ENCODE data around the gene TGM3.

Gene TGM3

DNA sequence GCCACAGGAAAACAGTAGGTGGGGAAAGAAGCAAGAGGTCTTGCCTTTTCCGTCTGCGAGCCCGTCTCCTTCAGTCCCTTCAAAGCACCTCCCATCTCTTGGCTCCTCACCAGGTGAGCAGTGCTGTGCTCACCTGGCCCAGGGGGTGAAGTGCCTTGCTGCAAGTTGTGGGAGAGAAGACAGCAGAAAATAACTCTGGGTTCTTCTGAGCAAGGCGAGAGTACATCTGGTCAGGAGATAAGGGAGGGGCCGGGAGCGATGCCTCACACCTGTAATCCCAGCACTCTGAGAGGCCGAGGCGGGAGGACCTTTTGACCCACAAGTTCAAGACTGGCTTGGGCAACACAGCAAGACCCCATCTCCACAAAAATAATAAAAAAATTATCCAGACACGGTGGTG lies 35.6 kb upstream of the TGM3 start:
- no peak for TF ChIP-seq POLR2AphosphoS5 (IDR thresholded peaks at IDR 0.05; ENCODE audit: low read depth, low read length)
- TF ChIP-seq, protein P1, sequence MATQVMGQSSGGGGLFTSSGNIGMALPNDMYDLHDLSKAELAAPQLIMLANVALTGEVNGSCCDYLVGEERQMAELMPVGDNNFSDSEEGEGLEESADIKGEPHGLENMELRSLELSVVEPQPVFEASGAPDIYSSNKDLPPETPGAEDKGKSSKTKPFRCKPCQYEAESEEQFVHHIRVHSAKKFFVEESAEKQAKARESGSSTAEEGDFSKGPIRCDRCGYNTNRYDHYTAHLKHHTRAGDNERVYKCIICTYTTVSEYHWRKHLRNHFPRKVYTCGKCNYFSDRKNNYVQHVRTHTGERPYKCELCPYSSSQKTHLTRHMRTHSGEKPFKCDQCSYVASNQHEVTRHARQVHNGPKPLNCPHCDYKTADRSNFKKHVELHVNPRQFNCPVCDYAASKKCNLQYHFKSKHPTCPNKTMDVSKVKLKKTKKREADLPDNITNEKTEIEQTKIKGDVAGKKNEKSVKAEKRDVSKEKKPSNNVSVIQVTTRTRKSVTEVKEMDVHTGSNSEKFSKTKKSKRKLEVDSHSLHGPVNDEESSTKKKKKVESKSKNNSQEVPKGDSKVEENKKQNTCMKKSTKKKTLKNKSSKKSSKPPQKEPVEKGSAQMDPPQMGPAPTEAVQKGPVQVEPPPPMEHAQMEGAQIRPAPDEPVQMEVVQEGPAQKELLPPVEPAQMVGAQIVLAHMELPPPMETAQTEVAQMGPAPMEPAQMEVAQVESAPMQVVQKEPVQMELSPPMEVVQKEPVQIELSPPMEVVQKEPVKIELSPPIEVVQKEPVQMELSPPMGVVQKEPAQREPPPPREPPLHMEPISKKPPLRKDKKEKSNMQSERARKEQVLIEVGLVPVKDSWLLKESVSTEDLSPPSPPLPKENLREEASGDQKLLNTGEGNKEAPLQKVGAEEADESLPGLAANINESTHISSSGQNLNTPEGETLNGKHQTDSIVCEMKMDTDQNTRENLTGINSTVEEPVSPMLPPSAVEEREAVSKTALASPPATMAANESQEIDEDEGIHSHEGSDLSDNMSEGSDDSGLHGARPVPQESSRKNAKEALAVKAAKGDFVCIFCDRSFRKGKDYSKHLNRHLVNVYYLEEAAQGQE (IDR thresholded peaks at IDR 0.05; ENCODE audit: insufficient read depth in 1 of 2, low read depth in 2 of 2, low read length in 2 of 2), result no peak
- TF ChIP-seq FOXP2 (optimal IDR thresholded peaks at IDR 0.05; ENCODE audit: borderline replicate concordance, extremely low read depth, extremely low read length, insufficient read depth), result no peak
- TF ChIP-seq SIN3A (IDR thresholded peaks at IDR 0.05; ENCODE audit: borderline replicate concordance, insufficient read depth, low read length), result no peak
- TF ChIP-seq TAF1 (IDR thresholded peaks at IDR 0.05; ENCODE audit: borderline replicate concordance, insufficient read depth, low read length), result no peak

DNA sequence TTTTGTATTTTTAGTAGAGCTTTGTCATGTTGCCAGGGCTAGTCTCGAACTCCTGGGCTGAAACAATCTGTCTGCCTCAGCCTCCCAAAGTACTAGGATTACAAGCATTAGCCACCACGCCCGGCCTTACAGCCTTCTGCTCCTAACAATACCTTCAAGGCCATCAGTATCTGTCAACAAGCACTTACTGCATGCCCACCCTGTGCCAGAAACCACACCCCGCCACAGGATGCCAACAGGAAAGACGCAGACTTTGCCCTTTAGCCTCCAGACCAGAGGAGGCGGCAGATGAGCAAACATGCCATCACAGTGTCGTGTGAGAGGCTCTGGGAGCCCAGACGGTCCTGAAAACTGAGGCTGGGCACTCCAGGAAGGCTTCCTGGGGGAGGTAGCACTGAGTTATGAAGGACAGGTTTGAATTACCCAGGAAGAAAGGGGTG lies 34.7 kb upstream of the TGM3 start:
- TF ChIP-seq TAF1 (IDR thresholded peaks at IDR 0.05; ENCODE audit: borderline replicate concordance, insufficient read depth, low read length) (no peak), POLR2AphosphoS5 (IDR thresholded peaks at IDR 0.05; ENCODE audit: low read depth, low read length) (no peak), SIN3A (IDR thresholded peaks at IDR 0.05; ENCODE audit: borderline replicate concordance, insufficient read depth, low read length) (no peak), FOXP2 (optimal IDR thresholded peaks at IDR 0.05; ENCODE audit: borderline replicate concordance, extremely low read depth, extremely low read length, insufficient read depth) (no peak)
- TF ChIP-seq, protein P1 (IDR thresholded peaks at IDR 0.05; ENCODE audit: insufficient read depth in 1 of 2, low read depth in 2 of 2, low read length in 2 of 2), result no peak

DNA sequence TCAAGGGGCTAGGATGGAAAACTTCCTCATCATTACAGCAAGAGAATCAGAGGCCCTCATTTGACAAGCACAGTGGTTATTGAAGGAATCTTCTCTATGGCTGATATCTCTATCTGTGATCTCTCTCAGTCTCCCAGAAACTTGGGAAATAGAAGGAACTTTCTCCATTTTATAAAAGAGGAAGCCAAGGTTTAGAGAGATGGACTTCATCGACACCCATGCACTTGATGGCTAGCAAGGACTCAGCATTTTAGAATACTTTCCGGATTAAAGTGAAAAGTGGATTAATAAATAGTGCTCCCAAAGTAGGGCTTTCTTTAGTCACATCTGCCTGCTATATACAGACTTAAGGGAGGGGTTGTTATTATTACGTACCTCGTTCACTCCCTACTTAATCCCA lies 34.2 kb upstream of the TGM3 start:
- TF ChIP-seq SIN3A (IDR thresholded peaks at IDR 0.05; ENCODE audit: borderline replicate concordance, insufficient read depth, low read length) (no peak), FOXP2 (optimal IDR thresholded peaks at IDR 0.05; ENCODE audit: borderline replicate concordance, extremely low read depth, extremely low read length, insufficient read depth) (no peak), POLR2AphosphoS5 (IDR thresholded peaks at IDR 0.05; ENCODE audit: low read depth, low read length) (no peak), TAF1 (IDR thresholded peaks at IDR 0.05; ENCODE audit: borderline replicate concordance, insufficient read depth, low read length) (no peak)
- TF ChIP-seq, protein P1 (IDR thresholded peaks at IDR 0.05; ENCODE audit: insufficient read depth in 1 of 2, low read depth in 2 of 2, low read length in 2 of 2), result no peak

DNA sequence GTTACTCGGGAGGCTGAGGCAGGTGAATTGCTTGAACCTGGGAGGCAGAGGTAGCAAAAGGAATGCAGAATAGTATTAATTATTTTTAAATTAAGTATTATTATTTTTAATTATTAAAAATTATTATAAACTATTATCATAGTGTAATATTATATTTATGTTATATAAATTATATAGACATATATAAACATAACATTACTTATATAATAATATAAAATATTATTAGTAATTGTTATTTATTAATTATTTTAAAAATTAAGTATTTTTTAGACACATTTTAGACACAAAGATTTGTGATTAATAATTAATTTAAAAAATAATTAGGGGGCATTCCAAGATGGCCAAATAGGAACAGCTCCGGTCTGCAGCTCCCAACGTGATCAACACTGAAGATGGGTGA lies 31.7 kb upstream of the TGM3 start:
- TF ChIP-seq POLR2AphosphoS5 (IDR thresholded peaks at IDR 0.05; ENCODE audit: low read depth, low read length) (no peak), FOXP2 (optimal IDR thresholded peaks at IDR 0.05; ENCODE audit: borderline replicate concordance, extremely low read depth, extremely low read length, insufficient read depth) (no peak), TAF1 (IDR thresholded peaks at IDR 0.05; ENCODE audit: borderline replicate concordance, insufficient read depth, low read length) (no peak), SIN3A (IDR thresholded peaks at IDR 0.05; ENCODE audit: borderline replicate concordance, insufficient read depth, low read length) (no peak)
- TF ChIP-seq, protein P1 (IDR thresholded peaks at IDR 0.05; ENCODE audit: insufficient read depth in 1 of 2, low read depth in 2 of 2, low read length in 2 of 2), result no peak
